Neural progenitor cell (in vitro differentiated cells): ENCODE data around the gene SCN2A. TPM values are rescaled to one million over a fixed set of nuclear protein-coding genes. Genes with fewer than 3 reads are reported as not detected.

Source experiments
- DNase-seq: peaks from one replicate; pipeline ENCODE4 v3.0.0-alpha.2; 2016; ENCODE audit warnings: low spot score
- H2AFZ ChIP-seq: fragments of 200-600 bp; sonication (generic); replicated peaks from 2 replicates; pipeline ENCODE4 v1.6.1; 2016; ENCODE audit warnings: antibody characterized with exemption
- H3F3A ChIP-seq: fragments of 200-600 bp; sonication (generic); 2 replicates; pipeline ENCODE4 v1.6.1; 2016; ENCODE audit warnings: antibody characterized with exemption, low read depth
- H3K27ac ChIP-seq: fragments of 200-600 bp; sonication (generic); 2 replicates; pipeline ENCODE4 v1.5.1; 2016; ENCODE audit warnings: mild to moderate bottlenecking
- H3K27me3 ChIP-seq: fragments of 200-600 bp; sonication (generic); 2 replicates; pipeline ENCODE4 v1.6.1; 2016; ENCODE audit warnings: mild to moderate bottlenecking, moderate library complexity
- H3K36me3 ChIP-seq: fragments of 200-600 bp; sonication (generic); 2 replicates; pipeline ENCODE4 v1.5.1; 2016
- H3K4me1 ChIP-seq: fragments of 200-600 bp; sonication (generic); 2 replicates; pipeline ENCODE4 v1.6.1; 2016; ENCODE audit warnings: mixed run types
- H3K4me2 ChIP-seq: fragments of 200-600 bp; sonication (generic); 2 replicates; pipeline ENCODE4 v1.6.1; 2016
- H3K4me3 ChIP-seq: fragments of 200-600 bp; sonication (generic); 2 replicates; pipeline ENCODE4 v1.5.1; 2016
- H3K79me2 ChIP-seq: fragments of 200-600 bp; sonication (generic); 2 replicates; pipeline ENCODE4 v1.6.1; 2016; ENCODE audit warnings: low read depth
- H3K9ac ChIP-seq: fragments of 200-600 bp; sonication (generic); 2 replicates; pipeline ENCODE4 v1.6.1; 2016
- H3K9me3 ChIP-seq: fragments of 200-600 bp; sonication (generic); 2 replicates; pipeline ENCODE4 v1.5.1; 2016; ENCODE audit warnings: low read depth
- H4K20me1 ChIP-seq: fragments of 200-600 bp; sonication (generic); 2 replicates; pipeline ENCODE4 v1.6.1; 2016; ENCODE audit warnings: low read depth
- H3K27ac Mint-ChIP-seq: 3 replicates; pipeline ENCODE4 v1.8.0; 2021; ENCODE audit warnings: mixed read lengths
- H3K27me3 Mint-ChIP-seq: 2 replicates; pipeline ENCODE4 v1.8.0; 2022; ENCODE audit warnings: low read depth, mild to moderate bottlenecking, inconsistent platforms, moderate library complexity, mixed read lengths; ENCODE audit not compliant: insufficient read depth
- H3K36me3 Mint-ChIP-seq: 3 replicates; pipeline ENCODE4 v1.8.0; 2021; ENCODE audit warnings: mixed read lengths
- H3K4me1 Mint-ChIP-seq: 3 replicates; pipeline ENCODE4 v1.8.0; 2021; ENCODE audit warnings: mixed read lengths
- H3K4me3 Mint-ChIP-seq: 3 replicates; pipeline ENCODE4 v1.8.0; 2021; ENCODE audit warnings: mild to moderate bottlenecking, moderate library complexity, mixed read lengths
- H3K9me3 Mint-ChIP-seq: 3 replicates; pipeline ENCODE4 v1.8.0; 2020; ENCODE audit warnings: mixed read lengths
- EZH2 ChIP-seq: fragments of 200-600 bp; sonication (generic); IDR thresholded peaks from 2 replicates; pipeline ENCODE4 v1.6.1; 2017; ENCODE audit warnings: antibody characterized with exemption, mild to moderate bottlenecking, moderate library complexity
- EZH2phosphoT487 ChIP-seq: fragments of 200-600 bp; sonication (generic); IDR thresholded peaks from 2 replicates; pipeline ENCODE4 v1.6.1; 2017; ENCODE audit warnings: antibody characterized with exemption
- total RNA-seq: library from RNA; depleted of rRNA; stranded (reverse); fragments of >200 nt; gene quantifications from 2 replicates; pipeline ENCODE4 v1.2.3, GENCODE V29; 2015; ENCODE audit warnings: low replicate concordance
- TF ChIP-seq, protein P1 (sequence below): fragments of 200-600 bp; sonication (generic); IDR thresholded peaks from 2 replicates; pipeline ENCODE4 v1.5.1; 2017; ENCODE audit warnings: antibody characterized with exemption, mild to moderate bottlenecking

Gene SCN2A
- total RNA-seq, 1 donor from 2014 or later = 0.30 TPM

DNA sequence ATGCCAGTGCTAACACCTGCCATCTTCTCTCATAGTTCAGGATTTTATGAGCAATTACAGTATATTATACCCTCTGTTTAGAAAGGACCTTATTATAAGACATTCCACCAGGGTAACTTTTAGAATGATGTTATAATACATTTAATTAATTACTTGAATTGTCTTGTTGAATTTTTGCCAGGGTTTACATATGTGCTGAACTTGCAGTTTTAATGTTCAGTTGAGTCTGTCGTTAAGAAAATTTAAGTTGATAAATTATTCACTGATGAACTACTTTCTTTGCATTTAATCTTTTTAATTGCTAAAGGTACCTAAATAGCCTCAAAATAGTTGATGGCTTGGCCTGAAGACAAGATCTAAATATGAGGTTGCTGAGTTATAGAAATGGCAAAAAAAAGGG lies 68.1 kb downstream of the SCN2A start:
- Histone ChIP-seq H3K9me3 (no peaks in the 10 kb centered on the region), H3K4me3 (no peak overlapping the region), H3K4me2 (no peak overlapping the region), H3K9ac (no peak overlapping the region), H2AFZ (no peak overlapping the region), H3K79me2 (no peaks in the 10 kb centered on the region), H3F3A (no peaks in the 10 kb centered on the region), H3K36me3 (no peaks in the 10 kb centered on the region), H3K4me1 (no peaks in the 10 kb centered on the region), H3K27me3 (no peaks in the 10 kb centered on the region), H4K20me1 (no peaks in the 10 kb centered on the region), H3K27ac (no peak overlapping the region)
- Mint-ChIP-seq H3K4me3 (no peak overlapping the region), H3K27ac (no peak overlapping the region), H3K4me1 (no peaks in the 10 kb centered on the region), H3K27me3 (peaks cover 2% of the 10 kb centered on the region), H3K36me3 (no peaks in the 10 kb centered on the region), H3K9me3 (no peaks in the 10 kb centered on the region)
- TF ChIP-seq, protein P1, sequence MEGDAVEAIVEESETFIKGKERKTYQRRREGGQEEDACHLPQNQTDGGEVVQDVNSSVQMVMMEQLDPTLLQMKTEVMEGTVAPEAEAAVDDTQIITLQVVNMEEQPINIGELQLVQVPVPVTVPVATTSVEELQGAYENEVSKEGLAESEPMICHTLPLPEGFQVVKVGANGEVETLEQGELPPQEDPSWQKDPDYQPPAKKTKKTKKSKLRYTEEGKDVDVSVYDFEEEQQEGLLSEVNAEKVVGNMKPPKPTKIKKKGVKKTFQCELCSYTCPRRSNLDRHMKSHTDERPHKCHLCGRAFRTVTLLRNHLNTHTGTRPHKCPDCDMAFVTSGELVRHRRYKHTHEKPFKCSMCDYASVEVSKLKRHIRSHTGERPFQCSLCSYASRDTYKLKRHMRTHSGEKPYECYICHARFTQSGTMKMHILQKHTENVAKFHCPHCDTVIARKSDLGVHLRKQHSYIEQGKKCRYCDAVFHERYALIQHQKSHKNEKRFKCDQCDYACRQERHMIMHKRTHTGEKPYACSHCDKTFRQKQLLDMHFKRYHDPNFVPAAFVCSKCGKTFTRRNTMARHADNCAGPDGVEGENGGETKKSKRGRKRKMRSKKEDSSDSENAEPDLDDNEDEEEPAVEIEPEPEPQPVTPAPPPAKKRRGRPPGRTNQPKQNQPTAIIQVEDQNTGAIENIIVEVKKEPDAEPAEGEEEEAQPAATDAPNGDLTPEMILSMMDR = no peak
- TF ChIP-seq EZH2 = no peak
- TF ChIP-seq EZH2phosphoT487 = no peak
- DNase-seq = no peak

DNA sequence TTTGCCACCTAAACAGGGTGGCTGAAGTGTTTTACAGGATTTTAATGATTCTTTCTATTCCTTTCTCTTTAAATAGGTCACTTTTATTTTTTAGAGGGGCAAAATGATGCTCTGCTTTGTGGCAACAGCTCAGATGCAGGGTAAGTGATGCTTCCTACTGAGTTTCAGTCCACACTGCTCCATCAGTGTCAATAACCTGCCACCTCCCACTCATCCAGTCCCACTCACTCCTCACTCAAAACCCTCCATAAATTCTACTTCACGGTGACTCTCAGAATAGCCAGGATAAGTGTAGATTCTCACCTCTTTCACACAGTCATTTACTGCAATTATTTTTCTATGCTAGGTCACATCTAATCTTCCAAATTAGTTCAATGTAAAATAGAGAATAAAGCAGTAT lies 72.7 kb downstream of the SCN2A start:
- Mint-ChIP-seq H3K4me1 (no peaks in the 10 kb centered on the region), H3K27me3 (no peaks in the 10 kb centered on the region), H3K4me3 (no peak overlapping the region), H3K27ac (no peak overlapping the region), H3K36me3 (no peaks in the 10 kb centered on the region), H3K9me3 (no peaks in the 10 kb centered on the region)
- Histone ChIP-seq H3K79me2 (no peaks in the 10 kb centered on the region), H3K27ac (no peak overlapping the region), H3K27me3 (no peaks in the 10 kb centered on the region), H3K4me2 (no peak overlapping the region), H4K20me1 (no peaks in the 10 kb centered on the region), H3K9ac (no peak overlapping the region), H3K9me3 (no peaks in the 10 kb centered on the region), H3F3A (no peaks in the 10 kb centered on the region), H3K4me3 (no peak overlapping the region), H2AFZ (no peak overlapping the region), H3K36me3 (no peaks in the 10 kb centered on the region), H3K4me1 (no peaks in the 10 kb centered on the region)
- no peak for TF ChIP-seq EZH2
- TF ChIP-seq, protein P1 = no peak
- no peak for TF ChIP-seq EZH2phosphoT487
- DNase-seq = no peak

DNA sequence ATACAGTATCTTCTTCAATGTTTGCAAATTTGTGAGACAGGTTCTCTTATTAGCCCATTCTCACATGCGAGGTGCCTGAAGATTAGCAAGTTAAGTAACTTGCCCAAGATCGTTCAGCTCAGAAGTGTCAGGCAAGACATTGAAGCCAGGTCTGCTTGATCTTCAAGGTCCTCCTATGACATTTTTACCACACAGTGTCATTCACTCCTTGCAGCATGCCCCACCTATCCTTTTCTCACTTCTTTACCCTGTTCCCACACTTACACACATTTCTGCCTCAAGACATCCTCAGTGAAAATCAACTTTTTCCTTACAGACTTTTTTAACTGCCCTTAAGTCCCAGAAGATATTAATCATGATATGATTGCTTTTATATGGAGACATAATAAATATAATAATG lies 73.8 kb downstream of the SCN2A start:
- Histone ChIP-seq H3K79me2 (no peaks in the 10 kb centered on the region), H3K4me1 (no peaks in the 10 kb centered on the region), H3F3A (no peaks in the 10 kb centered on the region), H3K9ac (no peak overlapping the region), H3K27ac (no peak overlapping the region), H3K27me3 (no peaks in the 10 kb centered on the region), H3K4me2 (no peak overlapping the region), H3K9me3 (no peaks in the 10 kb centered on the region), H4K20me1 (no peaks in the 10 kb centered on the region), H3K4me3 (no peak overlapping the region), H3K36me3 (no peaks in the 10 kb centered on the region), H2AFZ (no peak overlapping the region)
- TF ChIP-seq EZH2 (no peak), EZH2phosphoT487 (no peak)
- TF ChIP-seq, protein P1 = no peak
- no peaks in the 10 kb centered on the region for H3K36me3 Mint-ChIP-seq
- no peak for DNase-seq
- no peaks in the 10 kb centered on the region for H3K27me3 Mint-ChIP-seq
- H3K4me1 Mint-ChIP-seq = no peaks in the 10 kb centered on the region
- H3K27ac Mint-ChIP-seq = no peak overlapping the region
- H3K9me3 Mint-ChIP-seq = no peaks in the 10 kb centered on the region
- no peak overlapping the region for H3K4me3 Mint-ChIP-seq
